A549 (cell line): ENCODE results near the gene CNTN5. TPM values are rescaled to one million over a fixed set of nuclear protein-coding genes. Genes with fewer than 3 reads are reported as not detected.

Experiments used
- ATAC-seq, 2 experiments: fragments of 200-7000 bp in 1 of 2; fragments of >200 bp in 1 of 2; cut with Nextera tagmentation in 1 of 2; cut with Tn5 transposase in 1 of 2; 3 replicates each; pipeline versions ENCODE4 v1.8.0 to v1.9.1; 2018 to 2020; ENCODE audit warnings: mild to moderate bottlenecking in 1 of 2, moderate library complexity in 1 of 2
- CTCF ChIA-PET: fragments of 300-600 bp; sonication (Branson Sonifier 250); formaldehyde crosslinking; extraction: SDS; loops from one replicate; lab custom pipeline; 2021; ENCODE audit warnings: antibody characterized with exemption, inconsistent platforms; lab: Yijun Ruan, JAX
- POLR2A ChIA-PET: fragments of 350-600 bp; formaldehyde crosslinking; extraction: SDS; loops from one replicate; lab custom pipeline; 2021; ENCODE audit warnings: antibody characterized with exemption, inconsistent platforms; lab: Yijun Ruan, JAX
- DNase-seq, 2 experiments: peaks; one replicate each; pipeline versions ENCODE4 v3.0.0 to v3.0.0-alpha.2; 2011 to 2016; ENCODE audit warnings: low read depth in 1 of 2, low spot score in 1 of 2
- FAIRE-seq: peaks from 2 replicates; lab custom pipeline; 2011; peaks lifted over from hg19 to GRCh38; lab: Jason Lieb, UNC
- H3K27ac ChIP-seq, 2 experiments: fragments of >200 bp; sonication (Bioruptor Twin); formaldehyde crosslinking; 3 replicates each; pipeline ENCODE4 v1.5.1; 2016 to 2017
- H3K4me1 ChIP-seq: fragments of >200 bp; sonication (Bioruptor Twin); formaldehyde crosslinking; 3 replicates; pipeline ENCODE4 v1.6.1; 2016
- H3K4me2 ChIP-seq: fragments of >200 bp; sonication (Bioruptor Twin); formaldehyde crosslinking; 3 replicates; pipeline ENCODE4 v1.6.1; 2016
- H3K4me3 ChIP-seq: fragments of >200 bp; sonication (Bioruptor Twin); formaldehyde crosslinking; 3 replicates; pipeline ENCODE4 v1.5.1; 2016
- H3K9me3 ChIP-seq: fragments of >200 bp; sonication (Bioruptor Twin); formaldehyde crosslinking; 3 replicates; pipeline ENCODE4 v1.6.1; 2016
- ATOH8 ChIP-seq: fragments of 250-450 bp; sonication (Bioruptor Pico); IDR thresholded peaks from 2 replicates; pipeline ENCODE4 v1.5.0; 2020; ENCODE audit warnings: low read depth, mild to moderate bottlenecking, moderate library complexity
- BHLHE40 ChIP-seq: IDR thresholded peaks from 2 replicates; pipeline ENCODE4 v1.6.1; 2012; ENCODE audit warnings: low read depth, low read length, inconsistent platforms
- CBX8 ChIP-seq: fragments of 200-600 bp; sonication (generic); IDR thresholded peaks from 2 replicates; pipeline ENCODE4 v1.6.1; 2016
- CHD2 ChIP-seq: fragments of 150-350 bp; IDR thresholded peaks from 2 replicates; pipeline ENCODE4 v1.6.1; 2014; ENCODE audit warnings: low read length; ENCODE audit not compliant: partially characterized antibody
- CHD4 ChIP-seq: fragments of 200-600 bp; sonication (generic); IDR thresholded peaks from 2 replicates; pipeline ENCODE4 v1.6.1; 2016; ENCODE audit warnings: antibody characterized with exemption, mild to moderate bottlenecking, borderline replicate concordance
- EP300 ChIP-seq, 2 experiments: fragments of >200 bp; sonication (Bioruptor Twin); formaldehyde crosslinking; IDR thresholded peaks; 2 replicates in 1 of 2; 3 replicates in 1 of 2; pipeline ENCODE4 v1.6.1; 2016 to 2017
- ESRRA ChIP-seq: fragments of 150-350 bp; IDR thresholded peaks from 2 replicates; pipeline ENCODE4 v1.6.1; 2014; ENCODE audit warnings: mild to moderate bottlenecking, low read length, borderline replicate concordance
- FOSB ChIP-seq: fragments of 250-450 bp; sonication (Bioruptor Pico); IDR thresholded peaks from 2 replicates; pipeline ENCODE4 v1.5.0; 2020; ENCODE audit warnings: mild to moderate bottlenecking, moderate library complexity
- FOXS1 ChIP-seq: fragments of 250-450 bp; sonication (Bioruptor Pico); IDR thresholded peaks from 2 replicates; pipeline ENCODE4 v1.5.0; 2020; ENCODE audit warnings: mild to moderate bottlenecking, moderate library complexity
- GATA3 ChIP-seq: IDR thresholded peaks from 2 replicates; pipeline ENCODE4 v1.6.1; 2012; ENCODE audit warnings: borderline replicate concordance
- HES2 ChIP-seq: fragments of >200 bp; sonication (Bioruptor Twin); formaldehyde crosslinking; IDR thresholded peaks from 2 replicates; pipeline ENCODE4 v1.6.1; 2016
- HOXA7 ChIP-seq: fragments of 250-450 bp; sonication (Bioruptor Pico); IDR thresholded peaks from 2 replicates; pipeline ENCODE4 v1.5.0; 2020; ENCODE audit warnings: mild to moderate bottlenecking, moderate library complexity
- HOXB13 ChIP-seq: fragments of 250-450 bp; sonication (Bioruptor Pico); IDR thresholded peaks from 2 replicates; pipeline ENCODE4 v1.5.0; 2020; ENCODE audit warnings: low read depth, mild to moderate bottlenecking, moderate library complexity
- HOXB5 ChIP-seq: fragments of 250-450 bp; sonication (Bioruptor Pico); IDR thresholded peaks from 2 replicates; pipeline ENCODE4 v1.5.0; 2020; ENCODE audit warnings: mild to moderate bottlenecking, moderate library complexity
- KDM1A ChIP-seq: fragments of 200-600 bp; sonication (generic); IDR thresholded peaks from 2 replicates; pipeline ENCODE4 v1.6.1; 2016; ENCODE audit warnings: low read depth, mild to moderate bottlenecking
- MAFK ChIP-seq: fragments of 450-650 bp; IDR thresholded peaks from 2 replicates; pipeline ENCODE4 v1.6.1; 2014; ENCODE audit not compliant: partially characterized antibody
- MAX ChIP-seq: IDR thresholded peaks from 2 replicates; pipeline ENCODE4 v1.6.1; 2012
- MAZ ChIP-seq: fragments of 150-350 bp; IDR thresholded peaks from 2 replicates; pipeline ENCODE4 v1.6.1; 2014; ENCODE audit warnings: antibody characterized with exemption, low read depth, low read length, borderline replicate concordance
- MYC ChIP-seq: IDR thresholded peaks from 2 replicates; pipeline ENCODE4 v1.6.1; 2012; ENCODE audit warnings: mild to moderate bottlenecking, inconsistent platforms, low read length, improper control_type of control experiment, borderline replicate concordance
- NPAS2 ChIP-seq: fragments of 250-450 bp; sonication (Bioruptor Pico); IDR thresholded peaks from 2 replicates; pipeline ENCODE4 v1.8.0; 2022; ENCODE audit warnings: mild to moderate bottlenecking, moderate library complexity, borderline replicate concordance
- NR3C1 ChIP-seq: fragments of >200 bp; sonication (Bioruptor Twin); formaldehyde crosslinking; IDR thresholded peaks from 3 replicates; pipeline ENCODE4 v1.6.1; 2017
- PBX3 ChIP-seq: IDR thresholded peaks from 2 replicates; pipeline ENCODE4 v1.6.1; 2012
- PHF8 ChIP-seq: fragments of 200-600 bp; sonication (generic); IDR thresholded peaks from 2 replicates; pipeline ENCODE4 v1.6.1; 2016; ENCODE audit warnings: low read depth, mild to moderate bottlenecking, antibody characterized with exemption, moderate library complexity, borderline replicate concordance
- POLR2A ChIP-seq: IDR thresholded peaks from 2 replicates; pipeline ENCODE4 v1.6.1; 2012; ENCODE audit warnings: mild to moderate bottlenecking, low read length
- RARB ChIP-seq: fragments of 250-450 bp; sonication (Bioruptor Pico); IDR thresholded peaks from 2 replicates; pipeline ENCODE4 v1.8.0; 2021; ENCODE audit warnings: mild to moderate bottlenecking, moderate library complexity
- RFX5 ChIP-seq: fragments of 450-650 bp; IDR thresholded peaks from 2 replicates; pipeline ENCODE4 v1.7.1; 2014; ENCODE audit warnings: antibody characterized with exemption, mild to moderate bottlenecking, moderate library complexity
- SMC3 ChIP-seq: fragments of >200 bp; sonication (Bioruptor Twin); formaldehyde crosslinking; IDR thresholded peaks from 3 replicates; pipeline ENCODE4 v1.6.1; 2018; ENCODE audit warnings: inconsistent platforms
- TP53 ChIP-seq: fragments of 250-450 bp; sonication (Bioruptor Pico); IDR thresholded peaks from 2 replicates; pipeline ENCODE4 v1.5.0; 2021; ENCODE audit warnings: mild to moderate bottlenecking, moderate library complexity
- USF2 ChIP-seq: fragments of 450-650 bp; IDR thresholded peaks from 2 replicates; pipeline ENCODE4 v1.6.1; 2014; ENCODE audit warnings: antibody characterized with exemption
- ZC3H11A ChIP-seq: fragments of 450-650 bp; IDR thresholded peaks from 2 replicates; pipeline ENCODE4 v1.6.1; 2014; ENCODE audit warnings: antibody characterized with exemption, mild to moderate bottlenecking
- ZSCAN20 ChIP-seq: fragments of 250-450 bp; sonication (Bioruptor Pico); IDR thresholded peaks from 2 replicates; pipeline ENCODE4 v1.8.0; 2022; ENCODE audit warnings: mild to moderate bottlenecking, moderate library complexity
- WGBS: methylation state at CpG from one replicate; pipeline ENCODE4 v1.1.6; 2017; ENCODE audit errors: missing lambda C conversion rate; 5-methylcytosine and 5-hydroxymethylcytosine counted together
- polyA plus RNA-seq, 4 experiments: library from polyadenylated mRNA; depleted of rRNA in 3 of 4; stranded (reverse); fragments of >200 nt; fragmentation: RNase III in 1 of 4; extraction: RNeasy Plus Mini Kit Qiagen cat#74134 plus additional on column Dnase treatment in 1 of 4; gene quantifications; 2 replicates in 3 of 4; 3 replicates in 1 of 4; pipeline ENCODE4 v1.2.3, GENCODE V29; 2011 to 2017

The CNTN5 gene
- polyA plus RNA-seq, 2 of the 4 experiments (the other 2 are of a cell fraction), result 0.08 TPM; not detected in 1

- TF ChIP-seq PHF8 (no peak), ZC3H11A (no peak), HOXB13 (no peak), ESRRA (no peak)
These were observed 625.2 kb downstream of the CNTN5 start (continued) for GRCh38 chr11:99645934-99646333.

GRCh38 chr11:99670067-99670676 is 649.4 kb downstream of the CNTN5 start:
- H3K4me2 ChIP-seq, result no peak overlapping the region
- no peak for TF ChIP-seq MAX
- no peak for TF ChIP-seq POLR2A
- TF ChIP-seq HOXB5 (CRISPR knock-in tag), result no peak
- TF ChIP-seq RFX5, result no peak
- TF ChIP-seq ZSCAN20 (CRISPR knock-in tag), result no peak
- no peak for TF ChIP-seq FOSB (CRISPR knock-in tag)
- no peak for TF ChIP-seq EP300 (IDR thresholded peaks at IDR 0.05)
- TF ChIP-seq HES2, result no peak
- TF ChIP-seq FOXS1, result no peak
- TF ChIP-seq CHD4, result no peak
- no peak for TF ChIP-seq RARB (CRISPR knock-in tag)
- no peak for TF ChIP-seq NR3C1
- no peak for TF ChIP-seq GATA3
- H3K27ac ChIP-seq, result no peak overlapping the region
- ChIA-PET POLR2A (no interaction called here), CTCF (no interaction called here)
- no peaks in the 10 kb centered on the region for H3K9me3 ChIP-seq
- H3K4me3 ChIP-seq, result no peak overlapping the region
- ATAC-seq (no peak), FAIRE-seq (no peak), DNase-seq (no peak)
- no peaks in the 10 kb centered on the region for H3K4me1 ChIP-seq
- WGBS, result 42% methylated on average over 2 of the region's 2 CpGs

GRCh38 chr11:99671808-99672409 is 651.2 kb downstream of the CNTN5 start:
- no peak for DNase-seq
- TF ChIP-seq MAZ (no peak), MAFK (peak; percentile 82)
- TF ChIP-seq, all 56 proteins: peak for 1
- CTCF ChIA-PET, result no interaction called here
- POLR2A ChIA-PET, result no interaction called here
- WGBS, result 65% methylated on average over 8 of the region's 8 CpGs
- H3K9me3 ChIP-seq, result no peaks in the 10 kb centered on the region
- H3K4me1 ChIP-seq, result no peaks in the 10 kb centered on the region
- ATAC-seq, result no peak
- H3K4me2 ChIP-seq, result no peak overlapping the region
- no peak overlapping the region for H3K27ac ChIP-seq
- no peak for FAIRE-seq
- H3K4me3 ChIP-seq, result no peak overlapping the region

GRCh38 chr11:99676292-99676691 is 655.5 kb downstream of the CNTN5 start:
- ATAC-seq, result no peak
- no peak for FAIRE-seq
- Histone ChIP-seq H3K27ac (no peak overlapping the region), H3K4me1 (no peaks in the 10 kb centered on the region), H3K4me3 (no peak overlapping the region), H3K9me3 (no peaks in the 10 kb centered on the region), H3K4me2 (no peak overlapping the region)
- CTCF ChIA-PET, result no interaction called here
- WGBS, result 46% methylated on average over 4 of the region's 4 CpGs
- POLR2A ChIA-PET, result no interaction called here
- DNase-seq, result no peak
- no peak for TF ChIP-seq CHD2
- no peak for TF ChIP-seq CBX8
- TF ChIP-seq NPAS2 (CRISPR knock-in tag), result no peak
- TF ChIP-seq KDM1A, result no peak
- TF ChIP-seq MYC, result no peak
- no peak for TF ChIP-seq PBX3
- no peak for TF ChIP-seq SMC3
- TF ChIP-seq RARB (CRISPR knock-in tag), result no peak
- no peak for TF ChIP-seq ATOH8 (CRISPR knock-in tag)
- no peak for TF ChIP-seq BHLHE40
- TF ChIP-seq EP300 (IDR thresholded peaks at IDR 0.05), result no peak
- no peak for TF ChIP-seq TP53
- TF ChIP-seq HOXA7 (CRISPR knock-in tag), result no peak
- no peak for TF ChIP-seq CHD4
- TF ChIP-seq MAX, result no peak
- no peak for TF ChIP-seq USF2
